ENCODE results near the gene MOGAT1.

Gene MOGAT1

DNA sequence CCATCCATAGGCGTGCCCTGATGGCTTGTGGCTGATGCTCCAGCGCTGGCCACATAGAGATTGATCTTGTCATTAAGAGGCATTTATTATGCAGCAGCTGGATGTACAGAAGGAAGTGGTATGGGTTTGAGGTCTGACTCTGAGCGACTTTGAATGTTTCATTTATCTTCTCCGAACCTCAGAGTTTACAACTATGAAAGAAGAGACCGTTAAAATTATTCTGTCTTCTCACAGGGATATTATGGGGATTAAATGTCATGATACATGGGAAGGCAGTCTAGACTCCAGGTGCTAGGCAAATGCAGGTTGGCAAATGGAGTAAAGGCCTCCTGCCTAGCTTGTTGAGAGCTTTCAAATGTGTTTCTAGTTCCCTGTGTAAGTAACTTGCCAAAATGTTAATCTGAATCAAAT is 30.3 kb downstream of the MOGAT1 start:
- Histone ChIP-seq H3K9ac (ENCODE audit: low read length) (no peak overlapping the region), H3K9me3 (ENCODE audit: low read length) (no peaks in the 10 kb centered on the region), H3K4me1 (ENCODE audit: insufficient read depth, low read length) (peaks cover 8% of the 10 kb centered on the region), H3K36me3 (ENCODE audit: insufficient read depth, low read length) (no peaks in the 10 kb centered on the region), H3K27me3 (ENCODE audit: control insufficient read depth in 1 of 2, insufficient read depth in 2 of 2, low read length in 2 of 2) (no peaks in the 10 kb centered on the region), H3K27ac (ENCODE audit: low read depth, low read length) (no peak overlapping the region), H3K4me3 (ENCODE audit: low read depth in 1 of 2, low read length in 2 of 2) (no peak overlapping the region)

DNA sequence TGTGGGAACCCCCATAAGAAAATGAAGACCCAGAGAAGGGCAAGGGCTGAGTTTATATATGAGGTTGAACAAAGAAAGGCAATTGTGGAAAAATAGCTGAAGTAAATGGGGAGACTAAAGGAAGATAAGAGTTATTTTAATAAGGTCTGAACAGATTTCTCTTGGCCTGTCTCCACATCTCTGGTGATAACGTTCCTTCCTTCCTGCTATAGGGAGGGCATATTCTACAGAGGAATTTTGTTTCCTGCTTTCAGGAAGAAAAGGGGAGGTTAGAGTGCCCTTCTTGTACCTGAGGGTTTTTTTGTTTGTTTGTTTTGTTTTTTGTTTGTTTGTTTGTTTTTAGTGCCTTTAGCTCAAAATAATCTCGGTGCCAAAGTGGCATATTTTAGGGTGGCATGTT is 31.6 kb downstream of the MOGAT1 start:
- Histone ChIP-seq H3K27me3 (ENCODE audit: control insufficient read depth in 1 of 2, insufficient read depth in 2 of 2, low read length in 2 of 2) (no peaks in the 10 kb centered on the region), H3K9me3 (ENCODE audit: low read length) (no peaks in the 10 kb centered on the region), H3K36me3 (ENCODE audit: insufficient read depth, low read length) (no peaks in the 10 kb centered on the region), H3K4me1 (ENCODE audit: insufficient read depth, low read length) (peaks cover 16% of the 10 kb centered on the region), H3K4me3 (ENCODE audit: low read depth in 1 of 2, low read length in 2 of 2) (no peak overlapping the region), H3K27ac (ENCODE audit: low read depth, low read length) (no peak overlapping the region), H3K9ac (ENCODE audit: low read length) (no peak overlapping the region)

DNA sequence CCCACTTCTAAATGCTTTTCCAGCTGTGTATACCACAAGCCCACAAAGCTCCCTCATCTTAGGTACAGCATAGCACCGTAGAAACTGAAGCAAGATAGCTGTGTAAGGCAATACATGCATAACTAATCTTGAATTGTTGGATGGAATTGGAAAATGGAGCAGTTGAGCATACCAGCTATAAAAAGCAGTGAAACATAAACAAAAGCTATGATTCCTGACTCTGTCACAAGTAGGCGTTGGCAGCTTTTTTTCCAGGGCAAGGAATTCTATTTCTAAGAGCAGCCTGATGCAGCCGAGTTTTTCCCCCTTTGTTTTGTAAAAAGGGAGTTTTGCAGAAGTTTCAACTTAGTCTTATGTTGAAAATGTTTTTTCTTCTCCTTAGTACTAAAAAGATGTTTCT is 32.4 kb downstream of the MOGAT1 start:
- Histone ChIP-seq H3K27me3 (ENCODE audit: control insufficient read depth in 1 of 2, insufficient read depth in 2 of 2, low read length in 2 of 2) (no peaks in the 10 kb centered on the region), H3K27ac (ENCODE audit: low read depth, low read length) (no peak overlapping the region), H3K36me3 (ENCODE audit: insufficient read depth, low read length) (no peaks in the 10 kb centered on the region), H3K4me3 (ENCODE audit: low read depth in 1 of 2, low read length in 2 of 2) (no peak overlapping the region), H3K4me1 (ENCODE audit: insufficient read depth, low read length) (peaks cover 16% of the 10 kb centered on the region), H3K9ac (ENCODE audit: low read length) (no peak overlapping the region), H3K9me3 (ENCODE audit: low read length) (no peaks in the 10 kb centered on the region)

DNA sequence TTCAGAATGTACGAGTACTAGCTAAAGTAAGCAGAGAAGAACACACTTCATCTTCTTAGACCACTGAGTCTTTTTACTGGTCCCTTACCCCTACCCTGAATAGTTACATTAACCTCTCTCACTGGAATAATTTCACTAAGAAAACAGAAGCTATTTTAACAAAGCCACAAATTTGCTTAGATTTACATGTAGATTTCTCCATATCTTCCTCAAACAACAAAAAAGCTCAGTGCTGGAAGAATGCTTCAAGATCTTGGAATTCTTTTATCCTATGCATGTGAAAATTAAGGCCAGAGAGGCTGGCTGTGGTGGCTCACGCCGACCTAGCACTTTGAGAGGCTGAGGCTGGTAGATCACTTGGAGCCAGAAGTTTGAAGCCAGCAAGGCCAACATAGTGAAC is 35.2 kb downstream of the MOGAT1 start:
- H3K4me3 ChIP-seq (ENCODE audit: low read depth in 1 of 2, low read length in 2 of 2), result no peak overlapping the region
- H3K9me3 ChIP-seq (ENCODE audit: low read length), result no peaks in the 10 kb centered on the region
- H3K9ac ChIP-seq (ENCODE audit: low read length), result no peak overlapping the region
- no peak overlapping the region for H3K27ac ChIP-seq (ENCODE audit: low read depth, low read length)
- no peaks in the 10 kb centered on the region for H3K36me3 ChIP-seq (ENCODE audit: insufficient read depth, low read length)
- no peaks in the 10 kb centered on the region for H3K27me3 ChIP-seq (ENCODE audit: control insufficient read depth in 1 of 2, insufficient read depth in 2 of 2, low read length in 2 of 2)
- peaks cover 16% of the 10 kb centered on the region for H3K4me1 ChIP-seq (ENCODE audit: insufficient read depth, low read length)

DNA sequence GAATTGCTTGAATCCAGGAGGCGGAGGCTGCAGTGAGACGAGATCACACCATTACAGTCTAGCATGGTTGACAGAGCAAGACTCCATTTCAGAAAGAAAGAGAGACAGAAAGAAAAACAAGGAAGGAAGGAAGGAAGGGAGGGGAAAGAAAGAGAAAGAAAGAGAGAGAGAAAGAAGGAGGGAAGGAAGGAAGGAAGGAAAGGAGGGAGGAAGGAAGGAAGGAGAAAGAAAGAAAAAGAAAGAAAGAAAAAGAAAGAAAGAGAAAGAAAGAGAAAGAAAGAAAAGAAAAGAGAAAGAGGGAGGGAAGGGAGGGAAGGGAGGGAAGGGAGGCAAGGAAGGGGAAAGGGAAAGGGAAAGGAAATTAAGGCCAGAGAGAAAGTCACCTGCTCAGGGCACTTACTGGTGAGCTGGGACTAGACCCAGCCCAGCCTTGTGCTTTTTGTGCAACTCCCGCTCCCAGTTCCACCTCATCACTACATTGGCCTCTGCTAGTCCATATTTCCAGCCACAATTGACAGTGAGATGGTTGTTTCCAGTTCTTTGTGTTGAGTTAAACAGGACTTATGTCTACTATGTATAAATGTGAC is 35.7 kb downstream of the MOGAT1 start:
- no peak overlapping the region for H3K4me3 ChIP-seq (ENCODE audit: low read depth in 1 of 2, low read length in 2 of 2)
- peaks cover 16% of the 10 kb centered on the region for H3K4me1 ChIP-seq (ENCODE audit: insufficient read depth, low read length)
- H3K27ac ChIP-seq (ENCODE audit: low read depth, low read length), result no peak overlapping the region
- no peaks in the 10 kb centered on the region for H3K36me3 ChIP-seq (ENCODE audit: insufficient read depth, low read length)
- no peaks in the 10 kb centered on the region for H3K9me3 ChIP-seq (ENCODE audit: low read length)
- no peaks in the 10 kb centered on the region for H3K27me3 ChIP-seq (ENCODE audit: control insufficient read depth in 1 of 2, insufficient read depth in 2 of 2, low read length in 2 of 2)
- H3K9ac ChIP-seq (ENCODE audit: low read length), result no peak overlapping the region

DNA sequence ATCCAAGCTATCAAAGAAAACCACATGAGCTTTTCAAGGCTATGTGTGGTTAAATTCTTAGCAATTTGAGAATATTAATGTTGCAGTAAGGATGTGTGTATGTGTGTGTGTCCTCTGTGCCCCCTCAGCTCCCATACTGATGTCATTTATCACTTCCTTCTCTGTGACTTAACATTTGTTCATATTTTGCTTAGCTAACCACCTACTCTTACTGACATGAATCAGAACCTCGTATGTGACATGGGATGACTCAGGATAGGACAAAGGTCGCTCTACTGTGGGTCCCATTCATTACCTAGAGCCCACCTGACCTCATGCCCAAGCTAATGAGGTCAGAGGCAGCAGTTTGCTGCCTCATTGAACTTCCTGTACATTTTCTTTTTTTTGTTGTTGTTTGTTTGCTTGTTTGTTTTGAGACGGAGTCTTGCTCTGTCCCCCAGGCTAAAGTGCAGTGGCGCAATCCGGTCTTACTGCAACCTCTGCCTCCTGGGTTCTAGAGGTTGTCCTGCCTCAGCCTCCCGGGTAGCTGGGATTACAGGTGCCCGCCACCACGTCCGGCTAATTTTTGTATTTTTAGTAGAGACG is 36.3 kb downstream of the MOGAT1 start:
- H3K9me3 ChIP-seq (ENCODE audit: low read length), result no peaks in the 10 kb centered on the region

DNA sequence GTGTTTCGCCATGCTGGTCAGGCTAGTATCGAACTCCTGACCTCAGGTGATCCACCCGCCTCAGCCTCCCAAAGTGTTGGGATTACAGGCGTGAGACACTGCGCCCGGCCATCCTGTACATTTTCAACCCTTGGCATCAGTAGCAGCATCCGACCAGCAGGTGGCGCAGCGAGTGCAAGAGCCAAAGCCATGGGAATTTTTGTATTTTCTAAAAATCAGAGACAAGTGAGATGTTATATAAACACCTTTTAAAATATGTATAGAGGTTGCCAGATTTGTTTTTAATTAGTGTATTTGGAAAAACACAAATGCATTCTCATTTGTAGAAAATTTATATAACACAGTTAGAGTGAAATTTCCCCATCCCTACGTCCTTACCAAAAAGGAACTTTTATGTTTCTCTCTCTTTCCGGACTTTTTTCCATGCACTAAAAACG is 36.8 kb downstream of the MOGAT1 start:
- Histone ChIP-seq H3K27me3 (ENCODE audit: control insufficient read depth in 1 of 2, insufficient read depth in 2 of 2, low read length in 2 of 2) (no peaks in the 10 kb centered on the region), H3K9ac (ENCODE audit: low read length) (no peak overlapping the region), H3K4me3 (ENCODE audit: low read depth in 1 of 2, low read length in 2 of 2) (no peak overlapping the region), H3K36me3 (ENCODE audit: insufficient read depth, low read length) (no peaks in the 10 kb centered on the region), H3K4me1 (ENCODE audit: insufficient read depth, low read length) (peaks cover 13% of the 10 kb centered on the region), H3K9me3 (ENCODE audit: low read length) (no peaks in the 10 kb centered on the region), H3K27ac (ENCODE audit: low read depth, low read length) (no peak overlapping the region)

More for the DNA sequence above, 36.3 kb downstream of the MOGAT1 start:
- H3K36me3 ChIP-seq (ENCODE audit: insufficient read depth, low read length), result no peaks in the 10 kb centered on the region
- H3K9ac ChIP-seq (ENCODE audit: low read length), result no peak overlapping the region
- no peaks in the 10 kb centered on the region for H3K27me3 ChIP-seq (ENCODE audit: control insufficient read depth in 1 of 2, insufficient read depth in 2 of 2, low read length in 2 of 2)
- peaks cover 16% of the 10 kb centered on the region for H3K4me1 ChIP-seq (ENCODE audit: insufficient read depth, low read length)
- no peak overlapping the region for H3K4me3 ChIP-seq (ENCODE audit: low read depth in 1 of 2, low read length in 2 of 2)
- no peak overlapping the region for H3K27ac ChIP-seq (ENCODE audit: low read depth, low read length)

DNA sequence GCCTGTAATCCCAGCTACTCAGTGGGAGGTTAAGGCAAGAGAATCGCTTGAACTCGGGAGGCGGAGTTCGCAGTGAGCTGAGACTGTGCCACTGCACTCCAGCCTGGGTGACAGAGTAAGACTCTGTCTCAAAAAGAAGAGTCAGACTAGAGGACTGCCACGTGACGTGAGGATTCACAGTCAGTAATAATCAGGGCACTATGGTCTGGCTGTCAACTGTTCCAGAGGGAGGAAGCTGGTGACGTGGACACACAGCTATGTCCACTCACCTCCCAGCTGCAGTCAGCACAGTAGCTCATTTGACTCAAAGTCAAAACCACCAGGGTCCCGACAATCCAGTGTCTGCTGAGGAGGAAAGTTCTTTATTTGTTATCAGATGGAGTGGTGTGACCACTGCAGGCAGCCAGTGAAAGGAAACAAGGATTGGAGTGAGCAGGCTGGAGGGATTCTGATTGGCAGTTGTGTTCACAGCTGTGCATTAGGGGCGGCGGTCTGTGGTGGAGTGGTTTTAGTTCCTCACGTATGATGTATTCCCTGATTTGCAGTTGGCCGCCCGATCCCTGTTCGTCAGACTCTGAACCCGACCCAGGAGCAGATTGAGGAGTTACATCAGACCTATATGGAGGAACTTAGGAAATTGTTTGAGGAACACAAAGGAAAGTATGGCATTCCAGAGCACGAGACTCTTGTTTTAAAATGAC is 37.9 kb downstream of the MOGAT1 start:
- Histone ChIP-seq H3K27ac (ENCODE audit: low read depth, low read length) (no peak overlapping the region), H3K4me1 (ENCODE audit: insufficient read depth, low read length) (peaks cover 13% of the 10 kb centered on the region)

DNA sequence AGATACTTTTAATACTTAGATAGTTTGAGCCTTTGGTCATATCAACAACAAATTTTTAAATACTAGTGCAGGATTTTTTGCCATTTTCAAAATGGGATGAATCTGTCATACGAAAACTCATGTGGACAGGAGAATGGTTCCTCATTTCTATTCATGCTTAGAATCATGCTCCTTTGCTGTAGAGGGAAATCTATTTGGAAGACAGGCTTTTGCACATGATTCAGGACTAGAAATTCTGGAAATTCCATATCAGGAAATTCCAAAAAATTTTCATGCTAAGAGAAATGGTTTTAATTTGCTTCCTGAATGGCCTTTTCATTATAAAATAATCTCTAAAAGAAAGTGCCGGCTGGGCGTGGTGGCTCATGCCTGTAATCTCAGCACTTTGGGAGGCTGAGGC is 39.3 kb downstream of the MOGAT1 start:
- Histone ChIP-seq H3K4me1 (ENCODE audit: insufficient read depth, low read length) (peaks cover 21% of the 10 kb centered on the region), H3K9me3 (ENCODE audit: low read length) (no peaks in the 10 kb centered on the region), H3K27ac (ENCODE audit: low read depth, low read length) (no peak overlapping the region), H3K9ac (ENCODE audit: low read length) (no peak overlapping the region), H3K4me3 (ENCODE audit: low read depth in 1 of 2, low read length in 2 of 2) (no peak overlapping the region), H3K27me3 (ENCODE audit: control insufficient read depth in 1 of 2, insufficient read depth in 2 of 2, low read length in 2 of 2) (no peaks in the 10 kb centered on the region), H3K36me3 (ENCODE audit: insufficient read depth, low read length) (no peaks in the 10 kb centered on the region)

More for the DNA sequence above, 37.9 kb downstream of the MOGAT1 start:
- Histone ChIP-seq H3K9ac (ENCODE audit: low read length) (no peak overlapping the region), H3K36me3 (ENCODE audit: insufficient read depth, low read length) (no peaks in the 10 kb centered on the region), H3K4me3 (ENCODE audit: low read depth in 1 of 2, low read length in 2 of 2) (no peak overlapping the region), H3K9me3 (ENCODE audit: low read length) (no peaks in the 10 kb centered on the region), H3K27me3 (ENCODE audit: control insufficient read depth in 1 of 2, insufficient read depth in 2 of 2, low read length in 2 of 2) (no peaks in the 10 kb centered on the region)

DNA sequence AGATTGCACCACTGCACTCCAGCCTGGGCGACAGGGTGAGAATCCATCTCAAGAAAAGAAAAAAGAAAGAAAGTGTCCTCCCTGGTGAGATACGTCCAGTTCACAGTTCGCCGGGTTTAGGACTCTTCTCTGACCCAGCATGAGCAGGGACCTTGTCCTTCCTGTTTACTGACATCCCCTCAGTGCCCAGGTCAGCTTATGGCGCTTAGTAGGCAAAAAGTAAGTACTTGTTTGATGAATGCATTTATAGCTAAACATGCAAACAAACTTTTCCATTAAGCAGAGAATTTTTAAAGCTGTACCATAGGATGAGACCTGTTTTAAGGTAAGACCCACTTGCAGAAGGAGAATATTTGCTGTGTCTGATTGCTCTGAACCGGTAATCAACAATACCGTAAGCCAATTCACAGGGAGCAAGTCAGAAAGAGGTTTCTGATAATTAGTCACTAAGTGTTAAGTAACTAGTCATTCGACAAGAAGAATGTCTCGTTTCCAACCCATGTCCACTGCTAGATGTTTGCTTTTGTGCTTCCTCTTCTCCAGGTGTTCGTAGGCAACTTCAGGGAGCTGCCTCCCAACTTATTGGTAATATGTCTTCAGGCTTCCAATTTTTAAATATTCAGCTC is 40.0 kb downstream of the MOGAT1 start:
- Histone ChIP-seq H3K9me3 (ENCODE audit: low read length) (no peaks in the 10 kb centered on the region), H3K36me3 (ENCODE audit: insufficient read depth, low read length) (no peaks in the 10 kb centered on the region), H3K4me3 (ENCODE audit: low read depth in 1 of 2, low read length in 2 of 2) (no peak overlapping the region), H3K27ac (ENCODE audit: low read depth, low read length) (no peak overlapping the region), H3K9ac (ENCODE audit: low read length) (no peak overlapping the region), H3K27me3 (ENCODE audit: control insufficient read depth in 1 of 2, insufficient read depth in 2 of 2, low read length in 2 of 2) (no peaks in the 10 kb centered on the region), H3K4me1 (ENCODE audit: insufficient read depth, low read length) (peaks cover 21% of the 10 kb centered on the region)

DNA sequence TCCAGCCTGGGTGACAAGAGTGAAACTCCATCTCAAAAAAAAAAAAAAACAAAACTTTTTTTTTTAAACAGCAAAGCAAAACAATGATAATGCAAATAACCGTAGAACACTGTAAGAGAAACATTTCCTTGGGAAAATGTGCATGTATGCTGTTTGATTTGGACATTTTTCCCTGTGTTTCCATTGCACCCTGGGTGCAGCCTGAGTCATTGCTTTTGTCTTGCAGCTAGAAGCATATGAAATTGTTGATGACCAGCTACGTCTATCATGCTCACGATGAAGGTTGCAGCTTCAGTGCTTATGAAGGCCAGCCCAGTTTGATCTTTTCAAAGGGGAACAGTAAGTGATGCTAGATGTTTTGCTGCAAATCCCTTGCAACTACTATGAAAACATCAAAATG is 41.5 kb downstream of the MOGAT1 start:
- no peak overlapping the region for H3K4me3 ChIP-seq (ENCODE audit: low read depth in 1 of 2, low read length in 2 of 2)
- no peak overlapping the region for H3K27ac ChIP-seq (ENCODE audit: low read depth, low read length)
- peaks cover 14% of the 10 kb centered on the region for H3K4me1 ChIP-seq (ENCODE audit: insufficient read depth, low read length)
- no peak overlapping the region for H3K9ac ChIP-seq (ENCODE audit: low read length)
- H3K36me3 ChIP-seq (ENCODE audit: insufficient read depth, low read length), result no peaks in the 10 kb centered on the region
- H3K27me3 ChIP-seq (ENCODE audit: control insufficient read depth in 1 of 2, insufficient read depth in 2 of 2, low read length in 2 of 2), result no peaks in the 10 kb centered on the region
- H3K9me3 ChIP-seq (ENCODE audit: low read length), result no peaks in the 10 kb centered on the region
